MCF 10A (cell line): Measurements from ENCODE around the gene ALDH1A1. TPM values are rescaled to one million over a fixed set of nuclear protein-coding genes. Genes with fewer than 3 reads are reported as not detected.

Source experiments
- BruUV-seq: library from RNA; stranded (reverse); fragments of 400-500 nt; replicated peaks from 2 replicates; lab custom pipeline; 2021; lab: Mats Ljungman, UMichigan
- CTCF ChIA-PET: fragments of 300-600 bp; sonication (Branson Sonifier 250); formaldehyde crosslinking; extraction: SDS; loops from one replicate; lab custom pipeline; 2021; ENCODE audit warnings: antibody characterized with exemption, inconsistent platforms; lab: Yijun Ruan, JAX
- POLR2A ChIA-PET: fragments of 300-600, 350-650 bp; sonication (Branson Sonifier 250); formaldehyde crosslinking; extraction: SDS; loops from one replicate; lab custom pipeline; 2020; ENCODE audit warnings: antibody characterized with exemption, inconsistent platforms; lab: Yijun Ruan, JAX
- DNase-seq: peaks from one replicate; pipeline ENCODE4 v3.0.0-alpha.2; 2018; ENCODE audit not compliant: unreplicated experiment
- H3K27ac Mint-ChIP-seq: one replicate; pipeline ENCODE4 v1.8.0; 2022; ENCODE audit warnings: mild to moderate bottlenecking, low read depth, mixed read lengths; ENCODE audit not compliant: unreplicated experiment
- H3K27me3 Mint-ChIP-seq: one replicate; pipeline ENCODE4 v1.8.0; 2022; ENCODE audit warnings: mixed read lengths; ENCODE audit not compliant: insufficient read depth, unreplicated experiment
- H3K36me3 Mint-ChIP-seq: one replicate; pipeline ENCODE4 v1.8.0; 2022; ENCODE audit warnings: mild to moderate bottlenecking, moderate library complexity, mixed read lengths; ENCODE audit not compliant: insufficient read depth, unreplicated experiment
- H3K4me1 Mint-ChIP-seq: one replicate; pipeline ENCODE4 v1.8.0; 2022; ENCODE audit warnings: mixed read lengths; ENCODE audit not compliant: insufficient read depth, unreplicated experiment
- H3K4me3 Mint-ChIP-seq: one replicate; pipeline ENCODE4 v1.8.0; 2022; ENCODE audit warnings: mild to moderate bottlenecking, moderate library complexity, mixed read lengths; ENCODE audit not compliant: unreplicated experiment
- H3K9me3 Mint-ChIP-seq: one replicate; pipeline ENCODE4 v1.8.0; 2022; ENCODE audit warnings: mixed read lengths; ENCODE audit not compliant: unreplicated experiment
- CTCF ChIP-seq: fragments of 200-600 bp; IDR thresholded peaks from one replicate; pipeline ENCODE4 v1.8.0; 2022; ENCODE audit warnings: antibody characterized with exemption, mild to moderate bottlenecking; ENCODE audit not compliant: unreplicated experiment
- intact Hi-C: fragments of 100-400 bp; cut with micrococcal nuclease; formaldehyde crosslinking; loops from 2 replicates; pipeline ENCODE4 v1.14.1; 2022
- total RNA-seq: library from RNA; stranded (reverse); gene quantifications from 2 replicates; pipeline ENCODE4 v1.2.3, GENCODE V29; 2022

Gene ALDH1A1
- total RNA-seq, 1 experiment from 2014 or later, result not detected

- Mint-ChIP-seq H3K4me3 (no peak overlapping the region), H3K9me3 (no peaks in the 10 kb centered on the region), H3K4me1 (no peaks in the 10 kb centered on the region), H3K27me3 (peaks cover 50% of the 10 kb centered on the region), H3K27ac (no peak overlapping the region), H3K36me3 (no peaks in the 10 kb centered on the region)
- BruUV-seq, result no TSS peak
- no peak for TF ChIP-seq CTCF
- no peak for DNase-seq
- ChIA-PET POLR2A (no interaction called here), CTCF (interaction anchor here (0.7 to 0.9 kb wide), 2 partner anchors 67 to 436 kb away, joined by 3 read pairs; no protein-coding TSS in a partner anchor)
- intact Hi-C loops, result no loop called here
Measured at GRCh38 chr9:72955126-72955455, 2.2 kb upstream of the ALDH1A1 start.

- intact Hi-C loops, result no loop called here
- no TSS peak for BruUV-seq
- no peaks in the 10 kb centered on the region for H3K4me1 Mint-ChIP-seq
- TF ChIP-seq CTCF, result no peak
- no peak overlapping the region for H3K27ac Mint-ChIP-seq
- CTCF ChIA-PET, result interaction anchor here (0.7 to 0.9 kb wide), 2 partner anchors 68 to 437 kb away, joined by 3 read pairs; no protein-coding TSS in a partner anchor
- POLR2A ChIA-PET, result no interaction called here
- H3K36me3 Mint-ChIP-seq, result no peaks in the 10 kb centered on the region
- peaks cover 56% of the 10 kb centered on the region for H3K27me3 Mint-ChIP-seq
- H3K4me3 Mint-ChIP-seq, result no peak overlapping the region
- DNase-seq, result no peak
- H3K9me3 Mint-ChIP-seq, result no peaks in the 10 kb centered on the region
Measured at GRCh38 chr9:72954431-72955125, 1.7 kb upstream of the ALDH1A1 start.

- ChIA-PET CTCF (no interaction called here), POLR2A (interaction anchor here (0.8 kb wide), 1 partner anchor 1594 kb away, joined by 4 read pairs; no protein-coding TSS in a partner anchor)
- Mint-ChIP-seq H3K4me1 (no peaks in the 10 kb centered on the region), H3K4me3 (no peak overlapping the region), H3K27me3 (peaks cover 75% of the 10 kb centered on the region), H3K27ac (no peak overlapping the region), H3K9me3 (no peaks in the 10 kb centered on the region), H3K36me3 (no peaks in the 10 kb centered on the region)
- no TSS peak for BruUV-seq
- DNase-seq, result no peak
- intact Hi-C loops, result no loop called here
- no peak for TF ChIP-seq CTCF
Measured at GRCh38 chr9:72952381-72952690, 517 bp downstream of the ALDH1A1 start.

- Mint-ChIP-seq H3K4me1 (no peaks in the 10 kb centered on the region), H3K27ac (no peak overlapping the region), H3K9me3 (no peaks in the 10 kb centered on the region), H3K27me3 (peaks cover 71% of the 10 kb centered on the region), H3K4me3 (no peak overlapping the region), H3K36me3 (no peaks in the 10 kb centered on the region)
- ChIA-PET CTCF (interaction anchor here (0.6 kb wide), 2 partner anchors 23 to 1619 kb away, joined by 3 to 4 read pairs; no protein-coding TSS in a partner anchor), POLR2A (interaction anchor here (0.8 kb wide), 1 partner anchor 1593 kb away, joined by 4 read pairs; no protein-coding TSS in a partner anchor)
- DNase-seq, result no peak
- no TSS peak for BruUV-seq
- intact Hi-C loops, result no loop called here
- no peak for TF ChIP-seq CTCF
Measured at GRCh38 chr9:72951520-72952380, 1.1 kb downstream of the ALDH1A1 start.
